ENCODE measurements around the gene RALGDS.
"Not testable (repeated sequence)": the region's sequence is repeated elsewhere in the genome, so short reads cannot be mapped to it uniquely, and the experiment has no call there.

Gene RALGDS

GRCh38 chr9:133103987-133104505, 17.0 kb downstream of the RALGDS start:
- no peak for DNase-seq

- no peak for DNase-seq
Measured at GRCh38 chr9:133103183-133103986, 17.7 kb downstream of the RALGDS start.

GRCh38 chr9:133102190-133103021, 18.6 kb downstream of the RALGDS start:
- no peak for DNase-seq

GRCh38 chr9:133101356-133102189, 19.5 kb downstream of the RALGDS start:
- DNase-seq: no peak

DNA sequence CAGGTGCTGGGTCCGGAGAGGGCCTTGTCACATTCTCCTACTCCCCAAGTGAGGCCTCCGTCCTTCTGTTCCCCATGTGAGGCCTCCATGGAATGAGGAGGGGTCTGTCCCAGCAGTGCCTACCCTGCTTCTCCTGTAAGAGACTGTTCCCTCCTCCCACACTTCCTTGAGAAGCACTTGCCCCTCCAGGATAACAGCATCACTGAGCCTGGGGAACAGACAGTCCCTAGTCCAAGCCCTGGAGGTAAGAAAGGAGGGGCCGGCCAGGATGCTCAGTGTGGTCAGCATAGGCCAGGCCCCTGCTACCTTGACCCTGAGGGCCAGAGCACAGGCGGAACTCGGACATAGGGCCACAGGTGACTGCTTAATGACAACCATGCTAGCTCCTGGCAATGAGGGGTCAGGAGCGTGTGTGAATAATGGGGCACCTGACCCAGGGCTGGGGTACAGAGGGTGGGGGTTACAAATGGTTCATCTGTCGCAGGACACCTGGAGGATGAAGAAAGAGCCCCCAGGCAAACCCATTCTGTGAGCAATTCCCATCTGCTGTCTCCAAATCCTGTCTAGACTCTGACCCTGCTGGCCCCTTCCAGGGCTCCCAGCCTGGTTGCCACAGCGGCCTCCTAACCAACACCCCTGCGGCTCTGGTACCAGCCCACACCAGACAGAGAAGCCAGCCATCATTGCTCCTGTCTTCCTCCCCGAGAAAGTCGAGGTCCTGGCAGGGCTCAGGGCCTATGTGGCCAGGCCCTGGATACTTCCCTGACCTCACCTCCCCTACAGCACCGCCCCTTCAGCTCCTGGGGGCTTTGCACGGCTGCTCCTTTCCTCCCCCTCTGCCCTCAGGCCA, 20.3 kb downstream of the RALGDS start:
- DNase-seq: no peak

GRCh38 chr9:133099726-133100505, 21.1 kb downstream of the RALGDS start:
- DNase-seq: no peak

DNA sequence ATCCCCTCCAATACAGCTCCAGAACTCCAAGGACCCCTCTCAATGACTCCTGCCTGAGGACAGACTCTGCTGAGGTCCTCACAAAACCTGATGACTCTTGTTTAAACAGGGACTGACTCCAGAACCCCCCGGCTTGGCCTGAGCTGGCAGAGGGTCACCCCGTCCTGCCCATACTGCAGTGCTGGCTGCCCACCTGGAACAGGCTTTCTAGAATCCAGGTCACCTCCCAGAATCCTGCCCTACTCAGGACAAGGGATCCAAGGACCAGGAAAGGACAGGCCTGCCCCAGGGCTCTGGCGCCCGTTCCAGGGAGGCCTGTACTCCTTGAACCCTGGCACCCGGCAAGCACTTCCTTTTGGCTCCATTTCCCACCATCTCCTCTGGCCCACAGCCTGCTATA, 22.2 kb downstream of the RALGDS start:
- no peak for DNase-seq

DNA sequence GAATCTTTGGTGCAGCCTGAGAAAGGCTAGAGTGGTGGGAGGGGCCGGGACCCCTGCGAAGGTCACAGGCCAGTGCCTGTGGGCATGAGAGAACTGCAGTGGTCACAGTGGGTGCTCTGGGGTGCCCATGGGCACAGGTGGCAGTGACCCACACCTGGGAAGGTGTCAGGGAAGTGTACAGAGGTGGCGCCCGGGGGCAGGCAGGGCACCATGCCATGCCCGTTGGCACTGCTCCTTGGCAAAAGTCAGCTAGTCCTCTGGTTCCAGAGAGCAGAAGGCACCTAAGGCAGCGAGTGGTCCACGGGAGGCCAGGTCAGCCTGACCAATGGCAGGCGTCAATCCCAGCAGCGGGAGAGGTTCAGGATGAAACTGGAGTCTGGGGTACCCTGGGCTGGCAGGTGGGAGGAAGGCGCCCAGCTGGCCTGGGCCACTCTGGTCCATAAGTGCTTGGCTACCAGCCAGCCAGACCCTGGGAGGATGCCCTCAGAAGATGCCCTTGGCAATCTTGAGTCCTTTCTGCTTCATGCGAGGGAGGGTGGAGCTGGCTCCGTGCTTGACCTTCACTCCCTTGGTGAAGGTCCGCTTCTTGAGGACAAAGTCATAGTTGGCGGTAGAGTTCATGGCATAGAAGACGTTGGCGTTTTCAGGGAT, 22.8 kb downstream of the RALGDS start:
- DNase-seq: no peak

DNA sequence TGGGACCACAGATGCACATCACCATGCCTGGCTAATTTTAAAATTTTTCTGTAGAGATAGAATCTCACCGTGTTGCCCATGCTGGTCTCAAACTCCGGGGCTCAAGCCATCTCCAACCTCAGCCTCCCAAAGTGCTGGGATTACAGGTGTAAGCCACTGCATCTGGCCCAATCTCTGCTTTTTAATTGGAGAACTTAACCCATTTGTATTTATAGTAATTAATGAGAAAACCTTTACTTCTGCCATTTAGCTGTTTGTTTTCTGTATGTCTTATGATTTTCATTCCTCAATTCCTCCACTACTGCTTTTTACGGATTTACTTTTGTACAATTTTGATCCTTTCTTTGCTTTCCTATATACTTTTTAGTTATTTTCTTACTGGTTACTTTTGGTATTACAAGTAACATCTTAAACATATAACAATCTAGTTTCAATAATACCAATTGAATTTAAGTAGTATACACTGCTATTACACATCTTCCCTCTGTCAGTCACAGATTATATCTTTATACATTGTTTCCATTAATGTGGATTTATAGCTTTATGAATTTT, 26.1 kb downstream of the RALGDS start:
- no peak for DNase-seq

GRCh38 chr9:133094351-133094750, 26.7 kb downstream of the RALGDS start:
- DNase-seq: not testable (repeated sequence)

DNA sequence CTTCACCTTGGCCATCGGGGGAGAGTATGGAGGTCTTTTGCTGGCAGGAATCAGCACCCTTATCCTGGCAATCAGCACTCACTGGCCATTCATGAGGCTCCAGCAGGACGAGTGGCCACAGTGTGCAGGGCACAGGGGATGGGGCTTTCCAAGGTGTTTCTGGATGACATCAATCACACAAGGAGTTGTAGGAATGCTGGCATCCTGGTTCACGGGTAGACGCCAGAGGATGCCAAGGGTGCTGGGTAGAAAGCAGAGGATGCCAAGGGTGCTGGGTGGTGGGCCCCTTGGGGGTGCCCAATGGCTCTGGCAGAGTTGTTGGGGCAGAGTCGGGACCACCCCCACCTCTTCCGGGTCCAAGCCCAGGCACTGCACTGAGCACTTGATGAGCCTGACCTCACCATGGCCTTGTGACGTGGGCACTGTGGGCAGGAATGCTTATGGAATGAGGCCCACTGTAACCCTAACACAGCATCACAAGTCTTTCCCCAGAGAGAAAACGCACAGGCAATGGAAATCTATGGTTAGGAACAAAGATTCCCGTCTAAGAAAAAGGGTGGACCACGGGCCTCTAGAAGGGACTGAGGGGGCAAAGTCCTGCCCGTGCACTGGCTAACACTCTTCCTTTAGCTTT, 30.2 kb downstream of the RALGDS start:
- no peak for DNase-seq

- no peak for DNase-seq
Measured at GRCh38 chr9:133090187-133090586, 30.9 kb downstream of the RALGDS start.

- peak; percentile 35 for DNase-seq
Measured at GRCh38 chr9:133089271-133089671, 31.8 kb downstream of the RALGDS start.

- DNase-seq: no peak
Measured at GRCh38 chr9:133088756-133089155, 32.3 kb downstream of the RALGDS start.

DNA sequence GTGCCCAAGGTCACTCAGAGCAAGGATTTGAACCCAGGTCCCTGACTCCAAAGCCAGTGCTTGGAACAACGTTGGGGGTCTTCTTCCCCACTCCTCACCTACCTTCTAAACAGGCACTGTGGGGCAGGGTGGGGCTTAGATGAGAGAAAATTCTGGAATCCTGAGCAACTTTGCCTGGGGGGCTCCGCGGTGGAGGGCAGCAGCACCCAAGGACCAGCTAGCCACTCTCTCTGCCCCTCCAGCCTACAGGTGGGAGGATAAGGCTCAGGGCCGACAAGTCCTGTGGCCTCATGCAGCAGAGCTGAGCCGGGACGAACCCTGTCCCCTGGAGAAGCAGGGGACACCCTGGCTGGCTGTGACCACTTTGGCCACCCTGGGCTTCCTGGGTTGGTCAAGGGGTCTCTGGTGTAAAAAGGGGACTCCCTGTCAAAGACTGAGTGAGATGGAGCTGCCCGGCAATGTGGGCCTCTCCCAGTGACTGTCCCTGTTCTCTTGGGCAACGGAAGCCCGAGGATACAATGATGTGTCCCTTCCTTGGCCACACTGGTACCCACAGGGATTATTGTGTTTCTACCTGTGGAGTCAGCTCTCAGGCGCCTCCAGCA, 32.8 kb downstream of the RALGDS start:
- no peak for DNase-seq

DNA sequence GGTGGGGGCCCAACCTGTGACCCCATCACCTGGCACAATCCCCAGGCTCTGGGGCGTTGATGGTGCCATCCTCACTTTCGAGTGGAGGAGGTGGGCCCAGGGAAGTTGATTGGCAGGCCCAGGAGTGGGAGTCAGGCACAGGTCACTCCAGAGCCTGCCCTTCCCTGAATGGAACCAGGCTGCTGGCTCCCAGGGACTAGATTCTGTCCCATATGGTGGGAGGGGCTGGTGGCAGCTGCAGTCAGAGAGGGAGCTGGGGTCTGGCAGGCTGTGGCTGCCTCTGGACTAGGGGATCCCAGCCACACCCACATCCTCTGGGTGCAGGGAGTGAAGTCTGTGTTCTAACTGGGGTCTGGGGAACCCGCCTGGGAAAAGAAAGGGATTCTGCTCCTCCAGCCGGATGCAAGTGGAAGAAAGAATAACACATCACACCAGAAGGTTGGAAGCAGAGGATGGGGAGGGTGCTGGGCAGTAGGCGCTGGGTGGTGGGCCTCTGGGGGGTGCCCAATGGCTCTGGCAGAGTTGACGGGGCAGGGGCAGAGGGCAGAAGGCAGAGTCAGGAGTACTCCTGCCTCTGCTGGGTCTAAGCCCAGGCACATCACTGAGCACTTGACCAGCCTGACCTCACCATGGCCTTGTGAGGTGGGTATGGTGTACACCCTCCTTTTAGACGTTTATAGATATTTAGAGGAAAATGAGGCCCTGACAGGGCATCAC, 33.5 kb downstream of the RALGDS start:
- no peak for DNase-seq

- no peak for DNase-seq
Measured at GRCh38 chr9:133086894-133087293, 34.1 kb downstream of the RALGDS start.

- not testable (repeated sequence) for DNase-seq
Measured at GRCh38 chr9:133086212-133086860, 34.7 kb downstream of the RALGDS start.

Data from NCI-H1105 treated with DMSO at 0.1 percent for 48 hours (cell line).